GM21381 (cell line): ENCODE measurements around the gene DDX31.
"Not testable (repeated sequence)": the region's sequence is repeated elsewhere in the genome, so short reads cannot be mapped to it uniquely, and the experiment has no call there.

Experiments
- ATAC-seq: cut with Tn5 transposase; IDR thresholded peaks from one replicate; pipeline ENCODE4 v1.9.1; 2021; ENCODE audit warnings: mild to moderate bottlenecking, moderate library complexity; ENCODE audit not compliant: unreplicated experiment

Gene DDX31

DNA sequence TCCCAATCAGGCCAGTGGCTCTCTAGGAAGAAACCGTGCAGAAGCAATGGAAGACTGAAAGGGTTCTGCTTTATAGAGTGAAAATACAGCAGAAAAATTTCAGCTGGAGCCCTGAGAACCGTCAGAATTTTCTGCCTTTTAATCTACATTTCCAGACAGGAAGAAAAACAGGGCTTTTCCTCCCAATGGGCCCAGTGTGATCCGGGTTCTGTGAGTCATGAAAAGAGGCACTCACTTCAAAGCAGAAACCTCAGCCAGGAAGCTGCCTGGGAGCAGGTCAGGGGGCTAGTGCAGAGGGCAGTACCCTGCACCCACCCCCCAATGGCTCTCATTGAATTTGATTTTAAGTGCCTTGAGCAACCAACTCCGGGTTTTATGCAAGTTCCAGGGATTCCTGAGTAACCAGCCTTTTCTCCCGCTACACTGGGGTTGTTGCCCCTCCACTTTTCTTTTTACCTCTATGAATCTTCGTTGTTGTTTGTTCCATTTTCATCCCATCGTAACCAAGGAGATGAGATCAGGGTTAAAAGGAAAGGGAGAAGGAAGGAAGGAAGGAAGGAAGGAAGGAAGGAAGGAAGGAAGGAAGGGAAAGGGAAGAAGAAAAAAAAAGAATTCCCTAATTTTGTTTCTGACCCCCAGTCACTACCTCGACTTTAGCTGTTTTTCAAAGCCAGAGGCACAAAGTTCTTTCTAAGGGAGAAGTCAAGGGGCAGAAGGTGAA lies 86.0 kb downstream of the DDX31 start:
- ATAC-seq, result no peak

DNA sequence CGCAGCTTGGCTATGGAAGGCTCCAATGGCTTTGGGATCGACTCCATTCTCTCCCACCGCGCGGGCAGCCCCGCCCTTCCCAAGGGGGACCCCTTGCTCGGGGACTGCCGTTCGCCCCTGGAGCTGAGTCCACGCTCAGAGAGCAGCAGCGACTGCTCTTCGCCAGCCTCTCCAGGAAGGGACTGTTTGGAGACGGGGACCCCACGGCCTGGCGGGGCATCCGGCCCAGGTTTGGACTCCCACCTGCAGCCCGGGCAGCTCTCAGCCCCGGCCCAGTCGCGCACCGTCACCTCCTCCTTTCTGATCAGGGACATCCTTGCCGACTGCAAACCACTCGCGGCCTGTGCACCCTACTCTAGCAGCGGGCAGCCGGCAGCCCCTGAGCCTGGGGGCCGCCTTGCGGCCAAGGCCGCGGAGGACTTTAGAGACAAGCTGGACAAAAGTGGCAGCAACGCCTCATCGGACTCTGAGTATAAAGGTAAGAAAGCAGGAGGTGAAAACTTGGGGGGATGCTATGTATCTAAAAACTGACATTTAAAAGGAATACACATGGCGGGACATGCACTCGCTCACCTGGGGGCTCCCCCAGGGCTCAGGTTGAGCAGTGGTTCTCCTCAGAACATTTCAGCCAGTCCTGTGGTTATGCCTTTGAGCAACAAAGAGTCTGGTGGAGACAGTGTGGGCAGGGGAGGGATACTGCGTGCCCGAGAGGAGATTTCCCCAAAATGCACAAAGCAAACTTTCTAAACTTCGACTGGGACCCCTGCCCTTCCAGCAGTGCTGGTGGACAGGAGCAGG lies 86.8 kb downstream of the DDX31 start:
- no peak for ATAC-seq

DNA sequence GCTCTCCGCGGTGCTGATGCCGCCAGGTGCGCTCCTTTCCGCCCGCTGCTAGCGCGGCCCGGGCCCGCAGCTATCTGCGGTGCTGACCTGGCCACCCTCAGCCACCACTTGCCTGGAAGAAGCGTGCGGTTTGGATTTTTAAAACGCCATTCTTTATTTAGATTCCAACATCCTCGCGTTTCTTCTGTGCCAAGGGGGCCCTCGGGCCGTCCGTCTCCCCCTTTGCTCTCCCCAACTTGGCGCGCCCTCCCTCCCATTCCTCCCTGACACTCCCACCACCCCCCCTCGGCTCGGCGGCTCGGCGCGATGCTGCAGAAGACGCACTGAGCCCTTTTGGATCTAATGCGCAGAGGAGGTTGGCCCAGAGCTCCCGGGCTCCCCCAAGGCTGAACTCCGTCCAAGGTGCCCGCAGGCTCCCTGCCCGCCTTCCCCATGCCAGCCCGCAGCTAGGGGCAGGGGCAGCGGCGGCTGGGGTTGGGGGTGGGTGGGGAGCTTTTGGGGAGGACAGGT lies 87.5 kb downstream of the DDX31 start, which contains the start of gene BARHL1:
TSS of gene BARHL1 (plus strand) at position 331 of the 510 bp plus-strand sequence. CDS start 192 bp downstream, outside the sequence.
- ATAC-seq, result no peak

GRCh38 chr9:132579427-132579798 lies 90.4 kb downstream of the DDX31 start:
- ATAC-seq, result no peak

DNA sequence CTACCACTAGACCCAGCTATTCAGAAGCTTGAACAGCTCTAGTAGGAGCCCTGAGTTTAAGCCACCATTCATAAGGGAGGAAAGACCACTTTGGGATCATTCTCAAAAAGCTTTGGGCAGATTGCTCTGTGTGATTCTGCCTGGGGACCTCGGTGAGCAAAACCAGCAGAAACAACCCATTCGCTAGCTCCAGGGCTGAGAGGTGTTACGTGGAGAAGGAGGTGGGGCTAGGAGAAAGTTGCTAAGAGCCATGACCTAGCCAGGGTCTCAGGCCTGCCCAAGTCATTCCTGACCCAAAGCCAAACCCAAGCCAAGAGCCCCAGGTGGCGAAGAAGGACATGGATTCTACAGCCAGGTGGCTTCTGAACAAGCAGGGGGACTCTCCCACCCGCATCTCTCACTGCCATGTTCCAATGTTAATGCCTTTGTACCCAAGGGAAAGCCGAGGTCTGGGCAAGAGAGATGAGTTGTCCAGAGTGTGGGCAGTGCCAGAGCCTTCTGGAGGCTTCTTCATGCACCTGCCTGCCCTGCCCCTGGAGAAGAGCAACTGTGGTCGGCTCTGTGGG lies 91.3 kb downstream of the DDX31 start:
- no peak for ATAC-seq

- no peak for ATAC-seq
Measured at GRCh38 chr9:132577119-132577518, 92.7 kb downstream of the DDX31 start.

DNA sequence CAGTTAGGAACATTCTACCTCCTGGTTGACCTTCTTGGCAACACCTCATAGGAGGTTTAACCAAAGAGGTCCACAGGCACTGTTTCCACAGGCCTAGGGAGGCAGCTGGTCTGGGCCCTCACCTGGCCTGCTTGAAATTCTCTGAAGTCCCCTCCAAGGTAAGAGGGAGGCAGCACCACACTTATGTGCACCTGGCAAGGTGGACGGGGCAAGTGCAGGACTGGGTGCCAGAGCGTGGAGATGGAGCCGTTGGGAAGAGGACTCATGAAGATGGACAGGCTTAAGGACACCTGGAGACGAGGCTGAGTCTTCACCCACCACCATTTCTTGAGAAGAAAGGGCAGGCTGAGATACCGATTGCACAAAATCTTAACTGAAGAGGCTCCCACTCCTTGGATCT lies 94.0 kb downstream of the DDX31 start:
- no peak for ATAC-seq

- ATAC-seq, result no peak
Measured at GRCh38 chr9:132575005-132575609, 94.7 kb downstream of the DDX31 start.

DNA sequence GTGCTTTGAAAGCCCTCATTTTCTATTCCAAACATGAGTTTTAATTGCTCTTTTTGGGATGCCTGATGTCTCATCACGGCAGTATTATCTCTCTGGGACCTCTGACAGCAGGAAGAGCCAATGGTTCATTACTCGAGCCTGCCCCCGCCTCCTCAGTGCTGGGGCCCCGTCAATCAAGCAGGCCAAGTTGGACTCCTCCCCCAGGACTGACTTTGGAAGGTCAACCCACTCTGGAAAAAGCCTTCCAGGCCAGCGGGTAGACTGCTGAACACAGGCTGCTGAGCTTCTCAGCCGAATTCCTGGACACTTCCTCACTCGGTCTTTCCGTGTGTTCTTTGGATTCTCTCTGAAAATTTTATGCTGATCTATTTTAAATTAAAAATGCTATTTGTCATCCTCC lies 96.9 kb downstream of the DDX31 start:
- no peak for ATAC-seq

DNA sequence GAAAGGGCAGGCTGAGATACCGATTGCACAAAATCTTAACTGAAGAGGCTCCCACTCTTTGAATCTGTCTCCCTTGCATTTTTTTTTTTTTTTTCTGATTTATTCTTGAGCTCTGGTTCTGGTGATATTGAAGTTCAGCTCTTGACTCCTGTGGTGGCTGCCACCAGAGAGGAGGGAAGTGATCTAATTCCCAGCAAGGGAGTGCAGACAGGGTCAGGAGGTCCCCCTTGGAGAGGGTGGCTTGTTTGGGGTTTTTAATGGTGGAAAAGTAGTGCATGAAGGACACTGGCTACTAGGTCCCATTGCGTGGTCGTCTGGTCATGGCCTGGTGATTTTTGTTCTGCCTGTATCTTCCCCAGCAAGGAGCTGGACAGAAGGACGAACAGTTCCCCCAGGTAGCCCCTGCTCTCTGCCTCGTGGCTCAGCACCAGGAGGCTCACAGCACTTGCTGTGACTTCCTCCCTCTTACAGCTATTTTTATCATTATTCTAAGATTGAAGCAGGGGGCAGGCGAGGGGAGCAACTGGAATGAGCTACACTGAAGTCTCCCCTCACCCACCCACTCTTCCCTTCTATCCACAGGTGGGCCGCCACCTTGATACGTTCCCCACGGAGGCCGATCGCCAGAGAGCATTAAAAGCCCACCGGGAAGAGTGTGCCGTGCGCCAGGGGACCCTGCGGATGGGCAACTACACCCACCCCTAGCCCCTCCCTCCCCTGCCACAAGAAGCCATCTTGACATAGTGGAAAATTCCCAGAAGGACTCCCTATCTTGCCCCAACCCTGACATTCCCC lies 97.8 kb downstream of the DDX31 start:
- ATAC-seq, result no peak

DNA sequence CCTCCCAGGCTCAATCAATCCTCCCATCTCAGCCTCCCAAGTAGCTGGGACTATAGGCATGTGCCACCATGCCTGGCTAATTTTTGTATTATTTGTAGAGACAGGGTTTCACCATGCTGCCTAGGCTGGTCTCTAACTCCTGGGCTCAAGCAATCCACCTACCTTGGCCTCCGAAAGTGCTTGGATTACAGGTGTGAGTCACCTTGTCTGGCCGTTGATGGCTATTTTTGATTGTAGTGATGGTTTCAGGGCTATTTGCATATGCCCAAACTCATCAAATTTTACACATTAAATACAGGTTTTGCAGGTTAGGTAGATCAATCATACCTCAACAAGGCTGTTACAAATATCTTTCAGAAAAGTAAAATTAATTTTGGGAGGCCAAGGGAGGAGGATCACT lies 101.0 kb downstream of the DDX31 start:
- not testable (repeated sequence) for ATAC-seq

DNA sequence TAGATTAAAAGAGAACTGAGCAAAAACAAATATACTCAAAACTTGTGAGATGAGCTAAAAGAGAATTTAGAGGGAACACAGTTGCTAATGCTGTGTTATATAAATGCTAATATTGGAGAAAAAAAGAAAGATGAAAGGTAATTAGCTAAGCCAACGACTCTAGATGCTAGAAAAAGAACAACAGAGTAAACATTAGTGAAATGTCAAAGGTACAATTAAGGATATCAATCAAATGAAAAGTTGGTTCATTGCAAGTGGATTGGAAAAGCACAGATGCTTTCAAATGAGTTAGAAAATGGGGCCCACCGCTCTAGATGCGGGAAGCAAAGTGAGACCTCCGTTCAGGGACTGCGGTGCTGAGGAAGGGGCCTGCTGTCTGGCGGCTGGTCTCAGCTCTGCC lies 105.3 kb downstream of the DDX31 start:
- no peak for ATAC-seq

- no peak for ATAC-seq
Measured at GRCh38 chr9:132562306-132562573, 107.5 kb downstream of the DDX31 start.

GRCh38 chr9:132560616-132561202 lies 109.1 kb downstream of the DDX31 start:
- no peak for ATAC-seq

DNA sequence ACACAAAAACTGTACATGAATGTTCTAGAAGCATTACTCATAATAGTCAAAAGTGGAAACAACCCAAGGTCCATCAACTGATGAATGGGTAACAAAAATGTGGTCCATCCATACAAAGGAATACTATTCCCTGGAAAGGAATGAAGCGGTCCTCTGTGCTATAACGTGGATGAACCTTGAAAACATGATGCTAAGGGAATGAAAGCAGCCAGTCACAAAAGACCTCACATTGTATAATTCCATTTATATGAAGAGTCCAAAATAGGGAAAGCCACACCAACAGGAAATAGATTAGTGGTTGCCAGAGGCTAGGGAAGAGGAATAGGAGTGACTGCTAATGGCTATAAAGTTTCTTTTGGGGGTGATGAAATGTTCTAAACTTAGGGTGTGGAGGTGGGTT lies 110.1 kb downstream of the DDX31 start:
- no peak for ATAC-seq

DNA sequence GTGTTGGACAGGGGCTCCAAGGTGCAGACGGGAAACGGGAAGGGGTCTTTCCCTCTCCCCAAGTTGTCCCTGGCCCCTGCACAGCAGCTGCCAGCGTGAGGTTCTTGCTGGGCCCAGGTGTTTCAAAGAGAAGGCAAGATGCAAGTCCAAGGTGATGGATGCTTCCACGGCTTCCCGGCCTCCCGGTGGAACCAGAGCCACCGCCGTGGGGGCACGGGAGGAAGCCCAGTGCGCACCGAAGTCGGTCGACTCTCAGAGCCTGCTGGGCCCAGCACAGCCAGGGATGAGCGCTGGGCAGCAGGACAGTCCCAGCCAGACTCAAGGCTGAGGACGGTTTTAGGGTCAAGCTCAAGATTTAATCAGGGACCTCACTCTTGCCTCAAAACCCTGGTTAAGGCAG lies 112.6 kb downstream of the DDX31 start:
- ATAC-seq, result no peak

GRCh38 chr9:132556714-132557113 lies 113.1 kb downstream of the DDX31 start:
- no peak for ATAC-seq

DNA sequence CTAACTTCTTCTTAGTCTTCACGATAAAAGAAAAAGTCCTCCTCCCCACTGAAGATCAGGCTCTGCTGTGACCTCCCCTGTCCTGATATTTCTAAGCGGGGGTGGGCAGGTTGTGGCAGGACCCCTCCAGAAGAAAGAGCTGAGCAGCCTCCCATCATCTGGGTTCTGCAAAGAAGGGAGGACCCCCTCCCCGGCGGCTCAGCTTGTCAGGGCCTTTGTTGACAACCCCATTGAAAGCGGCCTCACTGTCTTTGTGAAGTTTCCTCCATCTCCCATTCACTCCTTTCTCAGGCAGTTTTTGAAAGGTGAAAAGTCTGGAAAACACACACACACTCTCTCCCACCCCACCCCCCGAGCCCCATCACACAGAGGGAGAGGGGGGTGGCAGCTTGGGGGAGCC lies 113.5 kb downstream of the DDX31 start:
- ATAC-seq, result no peak

DNA sequence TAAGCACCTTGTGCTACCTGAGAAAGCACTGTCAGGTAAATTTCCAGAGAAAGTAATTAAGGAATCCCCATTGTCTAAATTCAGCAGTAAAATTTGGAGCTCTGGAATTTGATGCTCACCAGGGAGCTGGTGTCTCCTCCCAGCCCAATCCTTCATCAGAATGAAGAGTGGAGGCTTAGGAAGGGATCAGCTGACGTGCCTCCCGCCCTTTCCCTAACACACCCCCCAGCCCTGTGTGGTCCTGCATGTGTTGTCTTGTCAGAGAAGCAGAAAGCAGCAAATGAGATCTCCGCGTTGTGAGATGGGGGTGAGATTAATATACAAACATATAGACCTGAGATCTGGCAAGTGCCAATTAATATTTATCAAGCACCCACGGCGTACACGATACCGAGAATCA lies 114.3 kb downstream of the DDX31 start:
- no peak for ATAC-seq

DNA sequence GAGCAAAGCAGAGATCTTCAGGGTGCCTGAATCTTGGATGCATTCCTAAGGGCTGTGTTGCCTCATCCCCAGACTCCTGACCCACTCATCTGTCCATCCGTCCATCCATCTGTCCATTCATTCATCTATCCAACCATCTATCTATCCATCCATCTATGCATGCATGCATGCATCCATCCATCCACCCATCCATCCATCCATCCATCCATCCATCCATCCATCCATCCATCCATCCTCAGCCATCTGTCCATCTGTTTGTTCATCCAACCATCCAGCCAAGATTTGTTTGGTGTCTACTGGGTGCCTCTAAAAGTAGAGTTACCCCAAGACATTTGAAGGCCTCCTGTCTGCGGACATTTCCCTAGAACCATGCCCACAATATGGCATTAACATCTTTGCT lies 115.0 kb downstream of the DDX31 start:
- no peak for ATAC-seq

GRCh38 chr9:132552041-132552440 lies 117.7 kb downstream of the DDX31 start:
- no peak for ATAC-seq
